Endothelial cell of umbilical vein (primary cell): Measurements from ENCODE around the gene HHIP. TPM values are rescaled to one million over a fixed set of nuclear protein-coding genes. Genes with fewer than 3 reads are reported as not detected.
"Not testable (repeated sequence)": the region's sequence is repeated elsewhere in the genome, so short reads cannot be mapped to it uniquely, and the experiment has no call there.

Source experiments
- BruUV-seq: library from RNA; stranded (reverse); fragments of 400-500 nt; replicated peaks from 2 replicates; lab custom pipeline; 2021; lab: Mats Ljungman, UMichigan
- CTCF ChIA-PET: fragments of 300-600, 350-600 bp; sonication (Branson Sonifier 250); formaldehyde crosslinking; loops from one replicate; lab custom pipeline; 2021; ENCODE audit warnings: antibody characterized with exemption, inconsistent platforms; lab: Charles Lee
- POLR2A ChIA-PET: fragments of 300-600, 350-600 bp; sonication (Branson Sonifier 250); formaldehyde crosslinking; loops from one replicate; lab custom pipeline; 2021; ENCODE audit warnings: antibody characterized with exemption, inconsistent platforms; lab: Charles Lee
- DNase-seq: peaks from one replicate; pipeline ENCODE4 v3.0.0-alpha.2; 2011; ENCODE audit warnings: low read depth, low spot score
- FAIRE-seq: peaks from 2 replicates; lab custom pipeline; 2011; peaks lifted over from hg19 to GRCh38; lab: Jason Lieb, UNC
- H2AFZ ChIP-seq: 2 replicates; pipeline ENCODE4 v1.6.0; 2012; ENCODE audit warnings: low read depth, low read length, control low read depth, inconsistent platforms
- H3K27ac ChIP-seq: 2 replicates; pipeline ENCODE4 v1.5.1; 2011; ENCODE audit warnings: low read depth, mild to moderate bottlenecking, control low read depth, low read length, moderate library complexity; ENCODE audit not compliant: insufficient read depth
- H3K27me3 ChIP-seq, 2 experiments: 2 replicates each; pipeline versions ENCODE4 v1.6.0 to v1.6.1; 2011; ENCODE audit warnings: low read length in 2 of 2, mixed read lengths in 1 of 2; ENCODE audit not compliant: control insufficient read depth in 2 of 2, insufficient read depth in 2 of 2
- H3K36me3 ChIP-seq, 2 experiments: 2 replicates in 1 of 2; 3 replicates in 1 of 2; pipeline ENCODE4 v1.5.1; 2011; ENCODE audit warnings: low read length in 2 of 2, mild to moderate bottlenecking in 1 of 2, moderate library complexity in 1 of 2; ENCODE audit not compliant: control insufficient read depth in 2 of 2, insufficient read depth in 2 of 2; ENCODE audit errors: extremely low read depth in 1 of 2
- H3K4me1 ChIP-seq: 3 replicates; pipeline ENCODE4 v1.5.1; 2011; ENCODE audit warnings: mild to moderate bottlenecking, low read length; ENCODE audit not compliant: control insufficient read depth, insufficient read depth; ENCODE audit errors: extremely low read depth
- H3K4me2 ChIP-seq: 2 replicates; pipeline ENCODE4 v1.6.1; 2011; ENCODE audit warnings: low read length, control low read depth, mixed read lengths; ENCODE audit not compliant: insufficient read depth
- H3K4me3 ChIP-seq, 3 experiments: fragments of 200-600 bp in 1 of 3; sonication (generic), shearing (Covaris generic) in 1 of 3; replicated peaks in 1 of 3; 2 replicates each; pipeline ENCODE4 v1.5.1; 2011 to 2016; ENCODE audit warnings: control low read depth in 3 of 3, low read length in 3 of 3, mild to moderate bottlenecking in 2 of 3, inconsistent platforms in 1 of 3, low read depth in 1 of 3, moderate library complexity in 1 of 3; ENCODE audit not compliant: insufficient read depth in 1 of 3
- H3K79me2 ChIP-seq: 2 replicates; pipeline ENCODE4 v1.6.0; 2012; ENCODE audit warnings: low read length, inconsistent platforms; ENCODE audit not compliant: control insufficient read depth, insufficient read depth
- H3K9ac ChIP-seq: replicated peaks from 2 replicates; pipeline ENCODE3; 2011; ENCODE audit warnings: low read length, control low read depth; ENCODE audit not compliant: insufficient read depth; ENCODE audit errors: extremely low read depth
- H3K9me1 ChIP-seq: replicated peaks from 3 replicates; pipeline ENCODE4 v1.6.0; 2011; ENCODE audit warnings: mild to moderate bottlenecking, low read length; ENCODE audit not compliant: control insufficient read depth, insufficient read depth; ENCODE audit errors: extremely low read depth
- H3K9me3 ChIP-seq: replicated peaks from 2 replicates; pipeline ENCODE4 v1.5.1; 2012; ENCODE audit warnings: low read length, inconsistent platforms; ENCODE audit not compliant: control insufficient read depth, insufficient read depth
- H4K20me1 ChIP-seq: replicated peaks from 2 replicates; pipeline ENCODE3; 2011; ENCODE audit warnings: mild to moderate bottlenecking, low read length; ENCODE audit not compliant: control insufficient read depth, insufficient read depth; ENCODE audit errors: extremely low read depth
- EZH2 ChIP-seq: IDR thresholded peaks from 2 replicates; pipeline ENCODE4 v1.6.1; 2012; ENCODE audit warnings: borderline replicate concordance, low read depth, mild to moderate bottlenecking, moderate library complexity, low read length, inconsistent platforms; ENCODE audit not compliant: severe bottlenecking
- FOS ChIP-seq: IDR thresholded peaks from 2 replicates; pipeline ENCODE4 v1.6.1; 2011; ENCODE audit warnings: mild to moderate bottlenecking, low read length, moderate library complexity, borderline replicate concordance; ENCODE audit not compliant: insufficient read depth
- GATA2 ChIP-seq: IDR thresholded peaks from 2 replicates; pipeline ENCODE4 v1.7.0; 2011; ENCODE audit warnings: low read depth, mild to moderate bottlenecking, moderate library complexity, mixed read lengths, low read length; ENCODE audit not compliant: insufficient read length, insufficient read depth
- JUN ChIP-seq: IDR thresholded peaks from 2 replicates; pipeline ENCODE4 v1.6.1; 2011; ENCODE audit warnings: borderline replicate concordance, low read depth; ENCODE audit not compliant: insufficient read length, insufficient read depth
- MYC ChIP-seq: IDR thresholded peaks from one replicate; pipeline ENCODE4 v1.6.1; 2011; ENCODE audit warnings: mild to moderate bottlenecking, low read depth, low read length
- POLR2A ChIP-seq: IDR thresholded peaks from 2 replicates; pipeline ENCODE4 v1.6.1; 2012; ENCODE audit warnings: low read depth, mild to moderate bottlenecking, control low read depth, low read length
- POLR2AphosphoS5 ChIP-seq: IDR thresholded peaks from 2 replicates; pipeline ENCODE4 v1.6.1; 2012; ENCODE audit warnings: low read depth, mild to moderate bottlenecking, control low read depth, low read length, moderate library complexity; ENCODE audit not compliant: insufficient read depth
- dilution Hi-C: fragments of 300-500 bp; cut with MboI; formaldehyde crosslinking; loops from one replicate; pipeline ENCODE4 v1.15.0; 2019; ENCODE audit warnings: low sequenced_read_pairs; ENCODE audit not compliant: extremely low pct_ligation_motif_present
- intact Hi-C: fragments of 100-400 bp; cut with micrococcal nuclease; formaldehyde crosslinking; loops from one replicate; pipeline ENCODE4 v1.10.0; 2022
- polyA plus RNA-seq, 4 experiments: library from polyadenylated mRNA; depleted of rRNA in 3 of 4; stranded (reverse) in 3 of 4; unstranded in 1 of 4; fragments of >200 nt; gene quantifications; 2 replicates each; pipeline versions ENCODE4 v1.2.1 to v1.2.3, GENCODE V29; 2011 to 2012; ENCODE audit warnings: missing spikeins in 1 of 4
- total RNA-seq: library from RNA; stranded (reverse); gene quantifications from 2 replicates; pipeline ENCODE4 v1.2.3, GENCODE V29; 2021
- TF ChIP-seq, protein P1 (sequence below): IDR thresholded peaks from 2 replicates; pipeline ENCODE4 v1.6.1; 2011; ENCODE audit not compliant: insufficient read depth, insufficient read length
- TF ChIP-seq, protein P2 (sequence below), 2 donors: IDR thresholded peaks; 1 replicate in 1 of 2; 2 replicates in 1 of 2; pipeline ENCODE4 v1.5.1; 2011; ENCODE audit warnings: low read length in 2 of 2, mild to moderate bottlenecking in 2 of 2, moderate library complexity in 2 of 2, control low read depth in 1 of 2, inconsistent platforms in 1 of 2, low read depth in 1 of 2; ENCODE audit not compliant: insufficient read depth in 1 of 2; ENCODE audit errors: extremely low read depth in 1 of 2

Gene HHIP
- total and polyA plus RNA-seq, 2 donors (not counting 3 experiments of a cell fraction or from before 2014, with no cell fraction given) = 239 to 971 TPM

DNA sequence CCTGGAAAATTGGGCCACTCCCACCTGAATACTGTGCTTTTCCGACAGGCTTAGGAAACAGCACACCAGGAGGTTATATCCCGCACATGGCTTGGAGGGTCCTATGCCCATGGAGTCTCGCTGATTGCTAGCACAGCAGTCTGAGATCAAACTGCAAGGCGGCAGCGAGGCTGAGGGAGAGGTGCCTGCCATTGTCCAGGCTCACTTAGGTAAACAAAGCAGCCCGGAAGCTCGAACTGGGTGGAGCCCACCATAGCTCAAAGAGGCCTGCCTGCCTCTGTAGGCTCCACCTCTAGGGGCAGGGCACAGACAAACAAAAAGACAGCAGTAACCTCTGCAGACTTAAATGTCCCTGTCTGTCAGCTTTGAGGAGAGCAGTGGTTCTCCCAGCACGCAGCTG lies 122.9 kb downstream of the HHIP start:
- H3K9ac ChIP-seq, dilution Hi-C loops, CTCF ChIA-PET, H3K4me2 ChIP-seq, H3K4me3 ChIP-seq, DNase-seq, POLR2A ChIA-PET, H3K27ac ChIP-seq, FAIRE-seq, H2AFZ ChIP-seq, H3K9me1 ChIP-seq, H3K4me1 ChIP-seq, intact Hi-C loops, H4K20me1 ChIP-seq, H3K79me2 ChIP-seq, H3K9me3 ChIP-seq, BruUV-seq, H3K27me3 ChIP-seq, H3K36me3 ChIP-seq: not testable (repeated sequence)

- H3K9me1 ChIP-seq = no peaks in the 10 kb centered on the region
- intact Hi-C loops (no loop called here), dilution Hi-C loops (no loop called here)
- no peaks in the 10 kb centered on the region for H3K79me2 ChIP-seq
- H3K4me1 ChIP-seq = no peaks in the 10 kb centered on the region
- no peak overlapping the region for H3K4me3 ChIP-seq
- POLR2A ChIA-PET = no interaction called here
- no peak for DNase-seq
- H3K27me3 ChIP-seq = peaks cover 0 to 3% of the 10 kb centered on the region in 2 experiments
- FAIRE-seq = no peak
- TF ChIP-seq, protein P1, sequence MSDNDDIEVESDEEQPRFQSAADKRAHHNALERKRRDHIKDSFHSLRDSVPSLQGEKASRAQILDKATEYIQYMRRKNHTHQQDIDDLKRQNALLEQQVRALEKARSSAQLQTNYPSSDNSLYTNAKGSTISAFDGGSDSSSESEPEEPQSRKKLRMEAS = no peak
- TF ChIP-seq MYC (no peak), FOS (no peak), POLR2AphosphoS5 (no peak), JUN (no peak), EZH2 (no peak), GATA2 (no peak), POLR2A (no peak)
- TF ChIP-seq, protein P2, sequence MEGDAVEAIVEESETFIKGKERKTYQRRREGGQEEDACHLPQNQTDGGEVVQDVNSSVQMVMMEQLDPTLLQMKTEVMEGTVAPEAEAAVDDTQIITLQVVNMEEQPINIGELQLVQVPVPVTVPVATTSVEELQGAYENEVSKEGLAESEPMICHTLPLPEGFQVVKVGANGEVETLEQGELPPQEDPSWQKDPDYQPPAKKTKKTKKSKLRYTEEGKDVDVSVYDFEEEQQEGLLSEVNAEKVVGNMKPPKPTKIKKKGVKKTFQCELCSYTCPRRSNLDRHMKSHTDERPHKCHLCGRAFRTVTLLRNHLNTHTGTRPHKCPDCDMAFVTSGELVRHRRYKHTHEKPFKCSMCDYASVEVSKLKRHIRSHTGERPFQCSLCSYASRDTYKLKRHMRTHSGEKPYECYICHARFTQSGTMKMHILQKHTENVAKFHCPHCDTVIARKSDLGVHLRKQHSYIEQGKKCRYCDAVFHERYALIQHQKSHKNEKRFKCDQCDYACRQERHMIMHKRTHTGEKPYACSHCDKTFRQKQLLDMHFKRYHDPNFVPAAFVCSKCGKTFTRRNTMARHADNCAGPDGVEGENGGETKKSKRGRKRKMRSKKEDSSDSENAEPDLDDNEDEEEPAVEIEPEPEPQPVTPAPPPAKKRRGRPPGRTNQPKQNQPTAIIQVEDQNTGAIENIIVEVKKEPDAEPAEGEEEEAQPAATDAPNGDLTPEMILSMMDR (IDR thresholded peaks at IDR 0.05; ENCODE audit: extremely low read depth in 1 of 2, insufficient read depth in 1 of 2, low read depth in 1 of 2, low read length in 2 of 2) = no peak
- no peaks in the 10 kb centered on the region for H3K36me3 ChIP-seq
- no peaks in the 10 kb centered on the region for H3K9me3 ChIP-seq
- H3K4me2 ChIP-seq = no peak overlapping the region
- no peak overlapping the region for H3K9ac ChIP-seq
- CTCF ChIA-PET = no interaction called here
- no peaks in the 10 kb centered on the region for H4K20me1 ChIP-seq
- BruUV-seq = no TSS peak
- no peak overlapping the region for H2AFZ ChIP-seq
- no peak overlapping the region for H3K27ac ChIP-seq
Measured at GRCh38 chr4:144778364-144778763, 132.4 kb downstream of the HHIP start.
